Activated T-helper 2 cell treated with anti-CD3 and anti-CD28 coated beads, Interferon-gamma antibody, Interleukin-2, Interleukin-4, amounts not matched to agents 10 μg/mL and 5 μg/mL and 100 μg/mL, durations not matched to agents 14 hours and 24 hours and 36 hours (primary cell): ENCODE measurements around the gene ADGRG7. TPM values are rescaled to one million over a fixed set of nuclear protein-coding genes. Genes with fewer than 3 reads are reported as not detected.
"Not testable (repeated sequence)": the region's sequence is repeated elsewhere in the genome, so short reads cannot be mapped to it uniquely, and the experiment has no call there.

ENCODE experiments used
- DNase-seq: peaks from one replicate; pipeline ENCODE4 v3.0.0; 2021; ENCODE audit warnings: low spot score
- H3K27ac Mint-ChIP-seq: one replicate; pipeline ENCODE4 v1.8.0; 2021; ENCODE audit warnings: mixed read lengths
- H3K27me3 Mint-ChIP-seq: one replicate; pipeline ENCODE4 v1.8.0; 2021; ENCODE audit warnings: low read depth, mixed read lengths
- H3K36me3 Mint-ChIP-seq: one replicate; pipeline ENCODE4 v1.8.0; 2021; ENCODE audit warnings: low read depth, mixed read lengths
- H3K4me1 Mint-ChIP-seq: one replicate; pipeline ENCODE4 v1.8.0; 2021; ENCODE audit warnings: low read depth, mixed read lengths
- H3K4me3 Mint-ChIP-seq: one replicate; pipeline ENCODE4 v1.8.0; 2021; ENCODE audit warnings: low read depth, mild to moderate bottlenecking, moderate library complexity, mixed read lengths
- H3K9me3 Mint-ChIP-seq: one replicate; pipeline ENCODE4 v1.8.0; 2021; ENCODE audit warnings: mixed read lengths
- intact Hi-C: fragments of 100-400 bp; cut with micrococcal nuclease; formaldehyde crosslinking; loops from one replicate; pipeline ENCODE4 v1.15.1; 2023
- total RNA-seq: library from RNA; stranded (reverse); gene quantifications from 2 replicates; pipeline ENCODE4 v1.2.3, GENCODE V29; 2022

Gene ADGRG7
- total RNA-seq, 1 donor from 2014 or later, result not detected

- H3K4me1 Mint-ChIP-seq, result peaks cover 32% of the 10 kb centered on the region
- peaks cover 11% of the 10 kb centered on the region for H3K9me3 Mint-ChIP-seq
- intact Hi-C loops, result loop anchor here (1.0 to 2.0 kb wide), 6 partner anchors 14 to 715 kb away; no protein-coding TSS in a partner anchor
- DNase-seq, result peak; percentile 50
- peaks cover 3% of the 10 kb centered on the region for H3K27me3 Mint-ChIP-seq
- H3K36me3 Mint-ChIP-seq, result no peaks in the 10 kb centered on the region
- peak overlapping the region; percentile 57 for H3K27ac Mint-ChIP-seq
- H3K4me3 Mint-ChIP-seq, result peak overlapping the region; percentile 50
Observed at GRCh38 chr3:100665230-100665629, 55.8 kb downstream of the ADGRG7 start.

- H3K4me3 Mint-ChIP-seq, H3K27ac Mint-ChIP-seq, H3K36me3 Mint-ChIP-seq, H3K27me3 Mint-ChIP-seq, intact Hi-C loops, DNase-seq: not testable (repeated sequence)
- Mint-ChIP-seq H3K9me3 (peaks cover 25% of the 10 kb centered on the region), H3K4me1 (peaks cover 32% of the 10 kb centered on the region)
Observed at GRCh38 chr3:100666699-100667098, 57.3 kb downstream of the ADGRG7 start.

GRCh38 chr3:100667316-100667715 is 57.9 kb downstream of the ADGRG7 start:
- Mint-ChIP-seq H3K4me1 (peaks cover 32% of the 10 kb centered on the region), H3K9me3 (peaks cover 26% of the 10 kb centered on the region)
- H3K4me3 Mint-ChIP-seq, H3K27me3 Mint-ChIP-seq, H3K27ac Mint-ChIP-seq, intact Hi-C loops, DNase-seq, H3K36me3 Mint-ChIP-seq: not testable (repeated sequence)

GRCh38 chr3:100670995-100671394 is 61.6 kb downstream of the ADGRG7 start:
- DNase-seq, H3K27ac Mint-ChIP-seq, H3K36me3 Mint-ChIP-seq, intact Hi-C loops, H3K4me3 Mint-ChIP-seq, H3K4me1 Mint-ChIP-seq: not testable (repeated sequence)
- Mint-ChIP-seq H3K27me3 (peaks cover 23% of the 10 kb centered on the region), H3K9me3 (peaks cover 26% of the 10 kb centered on the region)

- no peak overlapping the region for H3K27ac Mint-ChIP-seq
- H3K4me3 Mint-ChIP-seq, result no peak overlapping the region
- intact Hi-C loops, result no loop called here
- H3K36me3 Mint-ChIP-seq, result no peaks in the 10 kb centered on the region
- no peak for DNase-seq
- H3K27me3 Mint-ChIP-seq, result peaks cover 14% of the 10 kb centered on the region
- no peaks in the 10 kb centered on the region for H3K4me1 Mint-ChIP-seq
- H3K9me3 Mint-ChIP-seq, result peaks cover 3% of the 10 kb centered on the region
Observed at GRCh38 chr3:100681496-100681895, 72.1 kb downstream of the ADGRG7 start.

GRCh38 chr3:100682056-100682853 is 72.9 kb downstream of the ADGRG7 start:
- no peak for DNase-seq
- no peak overlapping the region for H3K27ac Mint-ChIP-seq
- intact Hi-C loops, result no loop called here
- H3K9me3 Mint-ChIP-seq, result peaks cover 3% of the 10 kb centered on the region
- H3K4me3 Mint-ChIP-seq, result no peak overlapping the region
- peaks cover 13% of the 10 kb centered on the region for H3K27me3 Mint-ChIP-seq
- no peaks in the 10 kb centered on the region for H3K36me3 Mint-ChIP-seq
- no peaks in the 10 kb centered on the region for H3K4me1 Mint-ChIP-seq

- Mint-ChIP-seq H3K36me3 (no peaks in the 10 kb centered on the region), H3K4me3 (no peak overlapping the region), H3K9me3 (no peaks in the 10 kb centered on the region), H3K4me1 (no peaks in the 10 kb centered on the region), H3K27me3 (peaks cover 8% of the 10 kb centered on the region), H3K27ac (no peak overlapping the region)
- intact Hi-C loops, result no loop called here
- no peak for DNase-seq
Observed at GRCh38 chr3:100682854-100683760, 73.7 kb downstream of the ADGRG7 start.

GRCh38 chr3:100693225-100693624 is 83.8 kb downstream of the ADGRG7 start:
- H3K27me3 Mint-ChIP-seq, result peaks cover 50% of the 10 kb centered on the region
- no peak overlapping the region for H3K4me3 Mint-ChIP-seq
- no peak for DNase-seq
- H3K27ac Mint-ChIP-seq, result no peak overlapping the region
- intact Hi-C loops, result no loop called here
- no peaks in the 10 kb centered on the region for H3K36me3 Mint-ChIP-seq
- no peaks in the 10 kb centered on the region for H3K4me1 Mint-ChIP-seq
- H3K9me3 Mint-ChIP-seq, result no peaks in the 10 kb centered on the region

- Mint-ChIP-seq H3K36me3 (no peaks in the 10 kb centered on the region), H3K27me3 (peaks cover 59% of the 10 kb centered on the region), H3K9me3 (no peaks in the 10 kb centered on the region), H3K27ac (no peak overlapping the region), H3K4me1 (no peaks in the 10 kb centered on the region), H3K4me3 (no peak overlapping the region)
- DNase-seq, result no peak
- intact Hi-C loops, result no loop called here
Observed at GRCh38 chr3:100695696-100696095, 86.3 kb downstream of the ADGRG7 start.

GRCh38 chr3:100696161-100696560 is 86.8 kb downstream of the ADGRG7 start:
- Mint-ChIP-seq H3K9me3 (no peaks in the 10 kb centered on the region), H3K27me3 (peaks cover 64% of the 10 kb centered on the region)

GRCh38 chr3:100697172-100697571 is 87.8 kb downstream of the ADGRG7 start:
- Mint-ChIP-seq H3K4me3 (no peak overlapping the region), H3K36me3 (no peaks in the 10 kb centered on the region), H3K27me3 (peaks cover 64% of the 10 kb centered on the region), H3K27ac (no peak overlapping the region), H3K9me3 (no peaks in the 10 kb centered on the region), H3K4me1 (peaks cover 2% of the 10 kb centered on the region)
- intact Hi-C loops, result no loop called here
- no peak for DNase-seq

More at GRCh38 chr3:100696161-100696560, 86.8 kb downstream of the ADGRG7 start:
- Mint-ChIP-seq H3K4me1 (no peaks in the 10 kb centered on the region), H3K36me3 (no peaks in the 10 kb centered on the region), H3K27ac (no peak overlapping the region), H3K4me3 (no peak overlapping the region)
- no peak for DNase-seq
- intact Hi-C loops, result no loop called here

GRCh38 chr3:100697723-100698285 is 88.4 kb downstream of the ADGRG7 start:
- Mint-ChIP-seq H3K9me3 (no peaks in the 10 kb centered on the region), H3K4me3 (no peak overlapping the region), H3K27ac (no peak overlapping the region), H3K36me3 (no peaks in the 10 kb centered on the region), H3K27me3 (peaks cover 60% of the 10 kb centered on the region), H3K4me1 (peaks cover 5% of the 10 kb centered on the region)
- DNase-seq, result no peak
- intact Hi-C loops, result no loop called here
